Mesothelial cell of epicardium (in vitro differentiated cells): ENCODE measurements around the gene SSC5D. TPM values are rescaled to one million over a fixed set of nuclear protein-coding genes. Genes with fewer than 3 reads are reported as not detected.

ENCODE experiments used
- DNase-seq, 2 experiments: peaks; one replicate each; pipeline ENCODE4 v3.0.0; 2021; ENCODE audit warnings: low spot score in 2 of 2; ENCODE audit not compliant: unreplicated experiment in 2 of 2
- H3K27ac Mint-ChIP-seq: 2 replicates; pipeline ENCODE4 v1.8.0; 2021; ENCODE audit warnings: mixed read lengths
- H3K27me3 Mint-ChIP-seq: 2 replicates; pipeline ENCODE4 v1.8.0; 2021; ENCODE audit warnings: low read depth, mixed read lengths
- H3K36me3 Mint-ChIP-seq: 2 replicates; pipeline ENCODE4 v1.8.0; 2021; ENCODE audit warnings: mixed read lengths
- H3K4me1 Mint-ChIP-seq: 2 replicates; pipeline ENCODE4 v1.8.0; 2021; ENCODE audit warnings: mixed read lengths
- H3K4me3 Mint-ChIP-seq: 2 replicates; pipeline ENCODE4 v1.8.0; 2021; ENCODE audit warnings: mild to moderate bottlenecking, moderate library complexity, mixed read lengths
- H3K9me3 Mint-ChIP-seq: 2 replicates; pipeline ENCODE4 v1.8.0; 2021; ENCODE audit warnings: mixed read lengths
- CTCF ChIP-seq: fragments of 200-600 bp; sonication (generic); IDR thresholded peaks from one replicate; pipeline ENCODE4 v1.5.0; 2021; ENCODE audit warnings: antibody characterized with exemption; ENCODE audit not compliant: unreplicated experiment
- total RNA-seq: library from RNA; stranded (reverse); gene quantifications from 3 replicates; pipeline ENCODE4 v1.2.1, GENCODE V29; 2021

The SSC5D gene
- total RNA-seq, 1 donor from 2014 or later, result 7.0 TPM

- H3K4me1 Mint-ChIP-seq, result peaks cover 36% of the 10 kb centered on the region
- peak overlapping the region; percentile 74 for H3K27ac Mint-ChIP-seq
- TF ChIP-seq CTCF, result no peak
- H3K27me3 Mint-ChIP-seq, result peaks cover 10% of the 10 kb centered on the region
- H3K36me3 Mint-ChIP-seq, result no peaks in the 10 kb centered on the region
- H3K4me3 Mint-ChIP-seq, result no peak overlapping the region
- H3K9me3 Mint-ChIP-seq, result no peaks in the 10 kb centered on the region
- DNase-seq, result no peak
Measured at GRCh38 chr19:55552206-55552605, 64.0 kb downstream of the SSC5D start.

DNA sequence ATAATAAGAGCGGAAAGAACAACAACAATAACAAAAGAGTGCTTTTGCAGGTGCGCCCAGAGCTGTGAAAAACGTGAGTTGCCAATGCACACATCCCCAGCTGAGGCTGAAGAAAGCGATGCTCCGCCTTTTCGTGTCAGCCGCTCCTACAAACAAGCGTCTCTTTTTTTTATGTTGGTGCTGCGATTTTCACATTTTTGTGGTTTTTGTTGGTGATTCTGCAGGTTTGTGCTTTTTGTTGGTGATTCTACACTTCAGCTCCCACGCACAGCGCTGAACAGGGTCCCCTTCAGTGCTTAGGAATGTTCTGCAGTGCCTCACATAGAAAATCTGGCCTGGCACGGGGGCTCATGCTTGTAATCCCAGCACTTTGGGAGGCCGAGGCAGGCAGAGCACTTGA, 64.4 kb downstream of the SSC5D start:
- no peaks in the 10 kb centered on the region for H3K9me3 Mint-ChIP-seq
- TF ChIP-seq CTCF, result no peak
- no peak for DNase-seq
- peak overlapping the region; percentile 88 for H3K27ac Mint-ChIP-seq
- H3K4me1 Mint-ChIP-seq, result peaks cover 32% of the 10 kb centered on the region
- H3K36me3 Mint-ChIP-seq, result no peaks in the 10 kb centered on the region
- H3K4me3 Mint-ChIP-seq, result peak overlapping the region; percentile 16
- peaks cover 10% of the 10 kb centered on the region for H3K27me3 Mint-ChIP-seq

GRCh38 chr19:55553217-55554182, 65.3 kb downstream of the SSC5D start:
- no peak for TF ChIP-seq CTCF
- Mint-ChIP-seq H3K36me3 (no peaks in the 10 kb centered on the region), H3K27ac (peak overlapping the region; percentile 88), H3K4me3 (no peak overlapping the region), H3K27me3 (peaks cover 10% of the 10 kb centered on the region), H3K9me3 (no peaks in the 10 kb centered on the region), H3K4me1 (peaks cover 29% of the 10 kb centered on the region)
- DNase-seq, result no peak

- Mint-ChIP-seq H3K27ac (no peak overlapping the region), H3K9me3 (no peaks in the 10 kb centered on the region), H3K4me3 (no peak overlapping the region), H3K27me3 (peaks cover 10% of the 10 kb centered on the region), H3K36me3 (no peaks in the 10 kb centered on the region), H3K4me1 (peaks cover 29% of the 10 kb centered on the region)
- TF ChIP-seq CTCF, result no peak
- no peak for DNase-seq
Measured at GRCh38 chr19:55554302-55554701, 66.1 kb downstream of the SSC5D start.

GRCh38 chr19:55554741-55555152, 66.5 kb downstream of the SSC5D start:
- H3K36me3 Mint-ChIP-seq, result no peaks in the 10 kb centered on the region
- no peaks in the 10 kb centered on the region for H3K9me3 Mint-ChIP-seq
- H3K4me1 Mint-ChIP-seq, result peaks cover 25% of the 10 kb centered on the region
- H3K27me3 Mint-ChIP-seq, result peaks cover 7% of the 10 kb centered on the region
- H3K27ac Mint-ChIP-seq, result no peak overlapping the region
- no peak for TF ChIP-seq CTCF
- H3K4me3 Mint-ChIP-seq, result no peak overlapping the region
- no peak for DNase-seq
